22Rv1 (cell line): ENCODE data around the gene CC2D2A.

Experiments
- H3K27ac ChIP-seq: fragments of 450-650 bp; 2 replicates; pipeline ENCODE4 v1.5.1; 2017
- CTCF ChIP-seq: fragments of 450-650 bp; IDR thresholded peaks from 2 replicates; pipeline ENCODE4 v1.5.1; 2017; ENCODE audit warnings: mild to moderate bottlenecking
- ZFX ChIP-seq: fragments of 450-650 bp; IDR thresholded peaks from 2 replicates; pipeline ENCODE4 v1.6.1; 2017; ENCODE audit warnings: antibody characterized with exemption, borderline replicate concordance

Gene CC2D2A

GRCh38 chr4:15500701-15501100, 31.0 kb downstream of the CC2D2A start:
- TF ChIP-seq CTCF (no peak), ZFX (no peak)

GRCh38 chr4:15501941-15502340, 32.3 kb downstream of the CC2D2A start:
- H3K27ac ChIP-seq: no peak overlapping the region
- no peak for TF ChIP-seq ZFX
- no peak for TF ChIP-seq CTCF

More at GRCh38 chr4:15500701-15501100, 31.0 kb downstream of the CC2D2A start:
- H3K27ac ChIP-seq: no peak overlapping the region

GRCh38 chr4:15502384-15502783, 32.7 kb downstream of the CC2D2A start:
- no peak overlapping the region for H3K27ac ChIP-seq
- TF ChIP-seq ZFX: no peak
- no peak for TF ChIP-seq CTCF

- TF ChIP-seq ZFX (no peak), CTCF (no peak)
- no peak overlapping the region for H3K27ac ChIP-seq
These were observed 34.4 kb downstream of the CC2D2A start for GRCh38 chr4:15504041-15504440.

- TF ChIP-seq ZFX (no peak), CTCF (no peak)
- no peak overlapping the region for H3K27ac ChIP-seq
These were observed 36.8 kb downstream of the CC2D2A start for GRCh38 chr4:15506464-15506863.

GRCh38 chr4:15507679-15508078, 38.0 kb downstream of the CC2D2A start:
- TF ChIP-seq ZFX (no peak), CTCF (no peak)

GRCh38 chr4:15510961-15511360, 41.3 kb downstream of the CC2D2A start:
- H3K27ac ChIP-seq: no peak overlapping the region
- no peak for TF ChIP-seq ZFX
- TF ChIP-seq CTCF: no peak

More at GRCh38 chr4:15507679-15508078, 38.0 kb downstream of the CC2D2A start:
- no peak overlapping the region for H3K27ac ChIP-seq
